Measurements from ENCODE around the gene CAMSAP1.
"Not testable (repeated sequence)": the region's sequence is repeated elsewhere in the genome, so short reads cannot be mapped to it uniquely, and the experiment has no call there.

CAMSAP1 gene

GRCh38 chr9:135914921-135915320 is 7.6 kb upstream of the CAMSAP1 start:
- peaks cover 10% of the 10 kb centered on the region; the same call in 1 of the 2 replicates for H3K79me2 ChIP-seq (ENCODE audit: insufficient read depth, low read length)
- H3K27me3 ChIP-seq (ENCODE audit: insufficient read depth, low read length, poor library complexity): no peaks in the 10 kb centered on the region
- 0 out of 2 replicates have a peak, but pooled peaks cover 4% of the 10 kb centered on the region for H3K4me1 ChIP-seq (ENCODE audit: insufficient read depth, low read length)
- ATAC-seq (ENCODE audit: insufficient read depth, low read depth) (no peak), DNase-seq (no peak)
- H4K20me1 ChIP-seq (ENCODE audit: insufficient read depth, low read length): peaks cover 2% of the 10 kb centered on the region; the same call in 1 of the 2 replicates
- no peak overlapping the region for H3K27ac ChIP-seq (ENCODE audit: low read length)
- peaks cover 9% of the 10 kb centered on the region for H3K9me3 ChIP-seq (ENCODE audit: insufficient read depth, low read length, severe bottlenecking)
- TF ChIP-seq EZH2 (IDR thresholded peaks at IDR 0.05; ENCODE audit: borderline replicate concordance, low read depth, low read length, severe bottlenecking) (no peak), CTCF (IDR thresholded peaks at IDR 0.05; ENCODE audit: borderline replicate concordance, extremely low read depth, low read length, poor library complexity, severe bottlenecking) (no peak)
- H3K36me3 ChIP-seq (ENCODE audit: insufficient read depth, low read length): peaks cover 54% of the 10 kb centered on the region
- no peak overlapping the region for H3K9ac ChIP-seq (ENCODE audit: low read depth, low read length)
- H3K4me3 ChIP-seq (ENCODE audit: low read depth in 1 of 2, low read length in 2 of 2): no peak overlapping the region
- no peak overlapping the region for H2AFZ ChIP-seq (ENCODE audit: low read depth, low read length)
- H3K4me2 ChIP-seq (ENCODE audit: insufficient read depth, low read length): no peak overlapping the region

- H2AFZ ChIP-seq (ENCODE audit: low read depth, low read length); H3K4me2 ChIP-seq (ENCODE audit: insufficient read depth, low read length); H3K9me3 ChIP-seq (ENCODE audit: insufficient read depth, low read length, severe bottlenecking); H3K27ac ChIP-seq (ENCODE audit: low read length); H3K4me3 ChIP-seq (ENCODE audit: low read depth in 1 of 2, low read length in 2 of 2); H4K20me1 ChIP-seq (ENCODE audit: insufficient read depth, low read length); DNase-seq; ATAC-seq (ENCODE audit: insufficient read depth, low read depth); H3K27me3 ChIP-seq (ENCODE audit: insufficient read depth, low read length, poor library complexity); H3K9ac ChIP-seq (ENCODE audit: low read depth, low read length): not testable (repeated sequence)
- Histone ChIP-seq H3K4me1 (ENCODE audit: insufficient read depth, low read length) (peaks cover 25% of the 10 kb centered on the region), H3K36me3 (ENCODE audit: insufficient read depth, low read length) (peaks cover 57% of the 10 kb centered on the region), H3K79me2 (ENCODE audit: insufficient read depth, low read length) (peaks cover 36% of the 10 kb centered on the region)
These were observed 3.9 kb upstream of the CAMSAP1 start for GRCh38 chr9:135911233-135911632.

- no peak for ATAC-seq (ENCODE audit: insufficient read depth, low read depth)
- Histone ChIP-seq H3K4me3 (ENCODE audit: low read depth in 1 of 2, low read length in 2 of 2) (no peak overlapping the region), H3K79me2 (ENCODE audit: insufficient read depth, low read length) (peaks cover 41% of the 10 kb centered on the region), H3K4me2 (ENCODE audit: insufficient read depth, low read length) (no peak overlapping the region), H3K9ac (ENCODE audit: low read depth, low read length) (no peak overlapping the region), H3K4me1 (ENCODE audit: insufficient read depth, low read length) (peaks cover 30% of the 10 kb centered on the region), H4K20me1 (ENCODE audit: insufficient read depth, low read length) (peaks cover 8% of the 10 kb centered on the region; the same call in 1 of the 2 replicates), H3K36me3 (ENCODE audit: insufficient read depth, low read length) (peaks cover 53% of the 10 kb centered on the region), H2AFZ (ENCODE audit: low read depth, low read length) (no peak overlapping the region), H3K27me3 (ENCODE audit: insufficient read depth, low read length, poor library complexity) (no peaks in the 10 kb centered on the region), H3K9me3 (ENCODE audit: insufficient read depth, low read length, severe bottlenecking) (peaks cover 7% of the 10 kb centered on the region), H3K27ac (ENCODE audit: low read length) (no peak overlapping the region)
- no peak for DNase-seq
- TF ChIP-seq CTCF (IDR thresholded peaks at IDR 0.05; ENCODE audit: borderline replicate concordance, extremely low read depth, low read length, poor library complexity, severe bottlenecking) (no peak), EZH2 (IDR thresholded peaks at IDR 0.05; ENCODE audit: borderline replicate concordance, low read depth, low read length, severe bottlenecking) (no peak)
These were observed 3.4 kb upstream of the CAMSAP1 start for GRCh38 chr9:135910757-135911156.

- Histone ChIP-seq H4K20me1 (ENCODE audit: insufficient read depth, low read length) (peaks cover 14% of the 10 kb centered on the region; the same call in 1 of the 2 replicates), H3K4me2 (ENCODE audit: insufficient read depth, low read length) (peak overlapping the region; percentile 91; the same call in 1 of the 2 replicates), H3K4me3 (ENCODE audit: low read depth in 1 of 2, low read length in 2 of 2) (no peak overlapping the region), H2AFZ (ENCODE audit: low read depth, low read length) (no peak overlapping the region), H3K27me3 (ENCODE audit: insufficient read depth, low read length, poor library complexity) (no peaks in the 10 kb centered on the region), H3K79me2 (ENCODE audit: insufficient read depth, low read length) (peaks cover 47% of the 10 kb centered on the region), H3K4me1 (ENCODE audit: insufficient read depth, low read length) (peaks cover 35% of the 10 kb centered on the region), H3K36me3 (ENCODE audit: insufficient read depth, low read length) (peaks cover 52% of the 10 kb centered on the region), H3K27ac (ENCODE audit: low read length) (no peak overlapping the region), H3K9me3 (ENCODE audit: insufficient read depth, low read length, severe bottlenecking) (peaks cover 7% of the 10 kb centered on the region), H3K9ac (ENCODE audit: low read depth, low read length) (no peak overlapping the region)
- no peak for ATAC-seq (ENCODE audit: insufficient read depth, low read depth)
- no peak for DNase-seq
- TF ChIP-seq CTCF (IDR thresholded peaks at IDR 0.05; ENCODE audit: borderline replicate concordance, extremely low read depth, low read length, poor library complexity, severe bottlenecking) (no peak), EZH2 (IDR thresholded peaks at IDR 0.05; ENCODE audit: borderline replicate concordance, low read depth, low read length, severe bottlenecking) (no peak)
These were observed 2.9 kb upstream of the CAMSAP1 start for GRCh38 chr9:135910216-135910615.
